GM21619 (cell line): ENCODE measurements around the gene SDK1.
"Not testable (repeated sequence)": the region's sequence is repeated elsewhere in the genome, so short reads cannot be mapped to it uniquely, and the experiment has no call there.

Experiments
- ATAC-seq: cut with Tn5 transposase; IDR thresholded peaks from one replicate; pipeline ENCODE4 v1.9.1; 2021; ENCODE audit not compliant: unreplicated experiment

SDK1 gene

GRCh38 chr7:3908153-3908552, 607.1 kb downstream of the SDK1 start:
- no peak for ATAC-seq

DNA sequence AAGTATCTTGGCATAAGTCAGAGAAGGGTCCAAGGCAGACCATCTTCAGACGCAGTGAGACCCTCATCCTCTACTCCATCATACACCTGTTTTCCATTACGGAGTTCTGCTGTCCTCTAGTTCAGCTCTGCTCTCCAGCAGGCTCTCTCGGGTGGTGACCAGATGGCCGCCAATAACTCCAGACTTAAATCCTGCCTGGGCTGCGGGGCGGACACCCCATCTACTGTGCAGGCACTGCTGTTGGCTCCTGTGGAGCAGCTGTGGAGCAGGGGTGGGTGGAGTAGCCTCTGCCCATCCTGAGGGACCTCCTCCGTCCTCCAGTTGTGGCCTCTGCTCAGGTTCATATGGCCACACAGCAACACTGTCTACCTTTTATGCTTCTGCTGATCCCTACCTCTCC, 608.1 kb downstream of the SDK1 start:
- ATAC-seq: no peak

GRCh38 chr7:3910054-3910453, 609.0 kb downstream of the SDK1 start:
- ATAC-seq: no peak

GRCh38 chr7:3911685-3912084, 610.6 kb downstream of the SDK1 start:
- ATAC-seq: no peak

GRCh38 chr7:3912291-3912690, 611.2 kb downstream of the SDK1 start:
- ATAC-seq: no peak

- ATAC-seq: no peak
Measured at GRCh38 chr7:3914051-3914775, 613.2 kb downstream of the SDK1 start.

DNA sequence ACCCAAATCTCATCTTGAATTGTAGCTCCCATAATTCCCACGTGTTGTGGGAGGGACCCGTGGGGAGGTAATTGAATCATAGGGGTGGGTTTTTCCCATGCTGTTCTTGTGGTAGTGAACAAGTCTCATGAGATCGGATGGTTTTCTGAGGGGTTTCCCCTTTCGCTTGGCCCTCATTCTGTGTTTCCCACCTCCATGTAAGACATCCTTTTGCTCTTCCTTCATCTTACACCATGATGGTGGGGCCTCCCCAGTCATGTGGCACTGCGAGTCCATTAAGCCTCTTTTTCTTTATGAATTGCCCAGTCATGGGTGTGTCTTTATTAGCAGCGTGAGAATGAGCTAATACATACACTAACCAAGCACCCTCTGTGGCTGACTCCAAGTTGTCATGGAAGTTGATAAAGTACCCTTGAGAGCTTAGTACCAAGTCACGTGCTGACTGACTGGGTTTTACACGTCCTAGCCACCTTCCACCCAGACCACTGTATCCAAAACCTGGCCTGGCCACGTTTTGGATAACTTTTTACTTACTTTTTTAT, 614.4 kb downstream of the SDK1 start:
- no peak for ATAC-seq

- no peak for ATAC-seq
Measured at GRCh38 chr7:3916146-3916545, 615.1 kb downstream of the SDK1 start.

DNA sequence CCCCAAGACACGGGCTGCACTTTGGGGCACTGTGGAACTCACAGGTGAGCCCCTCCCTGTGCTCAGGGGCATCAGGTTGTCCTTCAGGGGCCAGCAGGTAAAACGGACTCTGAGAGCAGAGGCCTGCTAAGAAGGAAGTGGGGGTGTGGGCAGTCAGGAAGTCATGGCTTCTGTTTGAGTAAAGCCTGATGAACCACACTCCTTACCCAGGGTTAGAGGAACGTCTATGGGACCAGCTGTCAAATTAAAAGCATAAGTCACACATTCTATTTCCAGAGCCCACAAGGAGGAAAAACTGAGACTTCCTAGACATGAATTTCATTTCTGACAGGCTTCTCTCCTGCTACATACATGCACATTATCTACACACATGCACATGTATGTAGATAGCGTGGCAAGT, 616.4 kb downstream of the SDK1 start:
- no peak for ATAC-seq

- ATAC-seq: no peak
Measured at GRCh38 chr7:3918576-3918975, 617.5 kb downstream of the SDK1 start.

DNA sequence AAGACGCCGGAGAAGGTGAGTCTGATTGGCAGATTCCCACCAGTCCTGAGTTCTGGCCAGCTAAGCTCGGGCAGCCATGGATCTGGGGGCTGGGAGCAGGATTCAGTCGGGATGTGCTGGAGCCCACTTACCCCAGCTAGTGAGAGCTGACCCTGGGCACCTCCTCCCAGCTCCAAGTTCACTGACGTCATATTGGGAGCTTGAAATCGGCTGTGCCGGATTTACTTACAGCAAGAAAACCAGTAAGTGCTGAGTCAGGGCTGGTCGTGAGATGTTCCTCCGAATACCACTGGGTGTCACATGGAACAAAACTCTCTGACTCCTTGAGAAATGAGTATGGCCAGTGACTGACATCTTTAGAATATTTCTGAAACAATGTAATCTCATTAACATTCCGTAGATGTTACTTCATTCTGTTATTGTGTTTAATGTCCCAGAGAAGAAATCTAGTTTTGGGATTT, 621.2 kb downstream of the SDK1 start:
- ATAC-seq: no peak

DNA sequence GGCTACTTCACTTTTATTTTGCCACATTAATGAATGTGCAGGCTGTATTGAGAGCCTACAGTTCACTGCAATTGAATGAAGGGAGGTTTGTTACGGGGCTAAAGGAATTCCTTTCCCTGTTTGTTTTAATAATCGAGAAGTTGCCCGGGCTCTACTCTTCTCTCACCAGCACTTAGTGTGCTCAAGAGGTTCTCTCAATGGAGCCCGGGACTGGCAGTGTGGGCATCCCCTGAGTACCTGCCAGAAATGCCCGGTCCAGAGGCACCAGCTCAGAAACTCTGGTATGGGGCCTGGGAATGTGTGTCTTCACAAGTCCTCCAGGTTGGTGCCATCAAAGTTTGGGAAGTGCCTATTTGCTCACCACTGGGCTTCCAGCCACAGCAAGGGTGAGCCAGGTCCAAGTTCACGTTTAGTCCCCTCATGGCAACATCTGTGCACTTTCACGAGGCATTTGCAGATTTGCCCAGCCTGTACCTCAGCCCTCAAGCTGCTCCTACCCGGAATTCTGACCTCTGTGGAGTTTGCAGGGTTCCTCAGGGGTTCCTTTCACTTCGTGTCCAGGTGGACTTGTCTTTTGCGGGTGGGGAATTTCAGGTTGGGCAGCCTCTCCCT, 622.4 kb downstream of the SDK1 start:
- ATAC-seq: no peak

- no peak for ATAC-seq
Measured at GRCh38 chr7:3924277-3924676, 623.2 kb downstream of the SDK1 start.

DNA sequence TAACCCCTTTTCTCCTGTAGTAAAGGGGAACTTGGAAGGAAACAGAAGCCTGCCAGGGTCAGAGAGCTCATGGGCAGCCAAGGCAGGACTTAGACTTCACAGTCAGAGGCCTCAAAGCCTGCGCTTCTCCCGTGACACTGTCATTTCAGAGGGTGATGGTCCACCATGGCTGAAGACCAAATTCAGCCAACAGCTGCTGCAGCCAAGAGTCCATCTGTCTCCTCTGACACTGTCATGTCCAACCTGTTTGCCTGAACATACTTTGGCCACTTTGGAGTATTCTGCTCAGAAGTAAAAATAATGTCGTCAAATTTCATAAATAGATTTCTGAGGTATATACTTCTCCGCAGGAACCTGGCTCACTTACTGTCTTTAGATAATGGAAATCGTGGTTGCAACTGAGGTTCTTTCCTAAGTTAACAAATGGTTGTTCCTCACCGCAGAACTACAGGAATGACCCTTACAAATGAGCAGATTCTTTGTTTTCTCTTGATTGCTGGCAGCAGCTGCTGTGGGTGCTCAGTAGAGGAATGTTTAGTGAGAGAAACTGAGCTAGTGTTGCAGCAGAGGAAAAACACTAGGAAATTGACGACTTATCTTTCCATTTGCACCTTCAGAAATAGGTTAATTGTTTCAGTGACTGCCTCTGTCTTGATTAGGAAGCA, 626.5 kb downstream of the SDK1 start:
- ATAC-seq: no peak

DNA sequence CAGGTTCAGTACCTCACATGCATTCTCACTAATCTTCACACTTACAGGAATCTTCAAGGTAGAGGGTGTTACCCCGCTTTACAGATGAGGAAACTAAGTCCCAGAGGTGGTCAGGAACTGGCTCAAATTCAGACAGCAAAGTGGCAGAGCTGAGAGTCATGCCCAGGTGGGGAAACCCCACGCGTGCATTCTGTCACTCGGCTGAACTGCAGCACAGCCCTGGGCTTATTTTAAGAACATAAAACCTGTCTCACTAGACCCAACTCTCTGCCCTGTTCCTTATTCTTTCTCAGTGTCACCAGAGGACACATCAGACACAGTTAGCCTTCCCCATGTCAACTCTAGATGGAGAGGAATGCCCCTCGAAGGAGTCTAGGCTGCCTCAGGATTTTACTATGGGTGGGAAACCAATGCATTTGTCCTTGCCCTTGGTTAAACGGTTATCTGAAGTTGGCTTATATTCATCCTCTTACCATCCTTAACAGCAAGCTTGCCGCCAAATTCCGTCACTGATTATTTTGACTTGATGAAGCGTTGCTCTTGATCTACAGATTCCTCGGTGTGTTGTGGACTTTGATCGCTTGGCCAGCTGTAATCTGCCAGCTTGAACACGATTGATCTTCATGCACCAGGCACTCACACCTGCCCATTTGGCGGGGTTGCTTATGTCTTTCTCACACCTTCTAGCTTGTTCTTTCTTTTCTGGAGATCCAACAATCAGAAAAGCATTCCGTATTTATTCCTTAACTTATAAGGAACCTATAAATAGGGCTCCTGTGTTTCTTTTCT, 627.9 kb downstream of the SDK1 start:
- ATAC-seq: no peak

DNA sequence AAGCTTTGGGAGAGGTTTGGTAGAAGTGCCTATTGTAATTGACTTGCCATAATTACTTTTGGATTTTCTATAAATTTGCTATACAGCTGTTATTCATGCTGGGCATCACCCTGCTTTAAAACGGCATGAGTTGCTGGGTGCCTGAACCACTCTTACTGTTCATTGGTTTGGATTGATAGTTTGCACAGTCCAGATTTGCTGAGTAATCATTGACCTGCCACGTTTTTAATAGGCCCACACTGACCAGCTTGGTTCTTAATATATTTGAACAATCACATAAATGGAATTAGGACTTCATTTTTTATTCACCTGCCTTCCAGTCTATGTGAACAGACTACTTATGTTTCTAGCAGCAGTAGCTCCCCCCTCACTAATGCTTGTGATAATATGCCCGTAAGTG, 630.8 kb downstream of the SDK1 start:
- ATAC-seq: no peak

- ATAC-seq: no peak
Measured at GRCh38 chr7:3937146-3937545, 636.1 kb downstream of the SDK1 start.

DNA sequence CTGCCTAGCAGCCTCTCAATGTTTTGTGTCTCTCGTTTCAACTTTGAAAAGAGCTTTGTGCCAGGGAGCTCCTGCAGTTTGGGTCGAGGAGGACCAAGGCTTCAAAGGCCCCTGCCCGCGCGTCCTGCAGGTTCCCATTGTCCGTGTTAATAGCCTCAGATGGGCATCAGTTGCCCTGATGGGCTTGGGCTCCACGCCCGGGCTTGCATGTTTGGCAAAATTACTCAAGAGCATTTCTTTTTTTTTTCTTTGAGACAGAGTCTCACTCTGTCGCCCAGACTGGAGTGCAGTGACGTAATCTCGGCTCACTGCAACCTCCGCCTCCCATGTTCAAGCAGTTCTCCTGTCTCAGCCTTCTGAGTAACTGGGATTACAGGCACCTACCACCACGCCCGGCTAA, 636.6 kb downstream of the SDK1 start:
- no peak for ATAC-seq

DNA sequence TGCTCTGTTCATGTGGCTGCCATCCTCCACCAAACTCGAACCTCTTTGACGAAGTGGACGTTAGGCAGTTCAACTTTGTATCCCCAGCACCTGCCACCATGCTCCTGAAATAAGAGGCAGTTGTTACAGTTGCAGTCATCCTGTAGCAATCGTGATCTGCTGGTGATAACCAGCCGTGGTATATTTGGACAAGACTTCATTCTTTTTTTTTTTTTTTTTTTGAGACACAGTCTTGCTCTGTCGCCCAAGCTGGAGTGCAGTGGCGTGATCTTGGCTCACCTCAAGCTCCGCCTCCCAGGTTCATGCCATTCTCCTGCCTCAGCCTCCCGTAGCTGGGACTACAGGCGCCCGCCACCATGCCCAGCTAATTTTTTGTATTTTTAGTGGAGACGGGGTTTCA, 640.7 kb downstream of the SDK1 start:
- ATAC-seq: not testable (repeated sequence)

DNA sequence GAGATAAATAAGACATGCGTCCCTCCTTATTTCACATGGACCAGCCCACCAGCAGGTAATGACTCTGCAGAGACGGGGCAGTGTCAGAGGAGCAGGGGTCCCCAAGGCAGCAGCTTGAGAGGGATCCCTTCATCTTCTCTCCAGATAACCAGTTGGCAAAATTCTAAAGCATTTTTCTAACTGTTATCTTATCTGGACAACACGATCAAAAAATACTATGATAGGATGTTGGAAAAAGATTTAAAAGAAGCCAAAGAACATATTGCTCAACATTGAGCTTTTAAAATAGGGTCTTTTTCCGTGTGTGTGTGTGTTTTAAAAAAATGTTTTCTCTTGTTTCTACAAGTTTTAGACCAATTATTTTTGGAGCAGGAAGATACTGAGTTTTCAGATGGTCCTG, 641.2 kb downstream of the SDK1 start:
- no peak for ATAC-seq
